Measurements from ENCODE around the gene ESAM. TPM values are rescaled to one million over a fixed set of nuclear protein-coding genes. Genes with fewer than 3 reads are reported as not detected.

The ESAM gene
- total RNA-seq, 1 donor from 2014 or later: 0.85 TPM

- Mint-ChIP-seq H3K36me3 (no peaks in the 10 kb centered on the region), H3K4me1 (peaks cover 14% of the 10 kb centered on the region), H3K27ac (no peak overlapping the region), H3K9me3 (no peaks in the 10 kb centered on the region), H3K27me3 (ENCODE audit: low read depth) (peaks cover 99% of the 10 kb centered on the region), H3K4me3 (peak overlapping the region; percentile 57)
- no peak for DNase-seq (ENCODE audit: low spot score in 2 of 2, unreplicated experiment in 2 of 2)
- TF ChIP-seq CTCF (IDR thresholded peaks at IDR 0.05; ENCODE audit: unreplicated experiment): no peak
Measured at GRCh38 chr11:124745270-124745834, 16.7 kb downstream of the ESAM start.

- no peak for DNase-seq (ENCODE audit: low spot score in 2 of 2, unreplicated experiment in 2 of 2)
- Mint-ChIP-seq H3K36me3 (no peaks in the 10 kb centered on the region), H3K27me3 (ENCODE audit: low read depth) (peaks cover 97% of the 10 kb centered on the region), H3K27ac (no peak overlapping the region), H3K4me3 (no peak overlapping the region), H3K4me1 (peaks cover 22% of the 10 kb centered on the region), H3K9me3 (no peaks in the 10 kb centered on the region)
- no peak for TF ChIP-seq CTCF (IDR thresholded peaks at IDR 0.05; ENCODE audit: unreplicated experiment)
Measured at GRCh38 chr11:124743050-124743449, 19.0 kb downstream of the ESAM start.

GRCh38 chr11:124742555-124742954 is 19.5 kb downstream of the ESAM start:
- peaks cover 22% of the 10 kb centered on the region for H3K4me1 Mint-ChIP-seq
- H3K36me3 Mint-ChIP-seq: no peaks in the 10 kb centered on the region
- no peak overlapping the region for H3K27ac Mint-ChIP-seq
- no peak for TF ChIP-seq CTCF (IDR thresholded peaks at IDR 0.05; ENCODE audit: unreplicated experiment)
- H3K27me3 Mint-ChIP-seq (ENCODE audit: low read depth): peaks cover 97% of the 10 kb centered on the region
- no peak for DNase-seq (ENCODE audit: low spot score in 2 of 2, unreplicated experiment in 2 of 2)
- no peak overlapping the region for H3K4me3 Mint-ChIP-seq
- no peaks in the 10 kb centered on the region for H3K9me3 Mint-ChIP-seq

GRCh38 chr11:124740277-124740882 is 21.7 kb downstream of the ESAM start:
- peaks cover 98% of the 10 kb centered on the region for H3K27me3 Mint-ChIP-seq (ENCODE audit: low read depth)

DNA sequence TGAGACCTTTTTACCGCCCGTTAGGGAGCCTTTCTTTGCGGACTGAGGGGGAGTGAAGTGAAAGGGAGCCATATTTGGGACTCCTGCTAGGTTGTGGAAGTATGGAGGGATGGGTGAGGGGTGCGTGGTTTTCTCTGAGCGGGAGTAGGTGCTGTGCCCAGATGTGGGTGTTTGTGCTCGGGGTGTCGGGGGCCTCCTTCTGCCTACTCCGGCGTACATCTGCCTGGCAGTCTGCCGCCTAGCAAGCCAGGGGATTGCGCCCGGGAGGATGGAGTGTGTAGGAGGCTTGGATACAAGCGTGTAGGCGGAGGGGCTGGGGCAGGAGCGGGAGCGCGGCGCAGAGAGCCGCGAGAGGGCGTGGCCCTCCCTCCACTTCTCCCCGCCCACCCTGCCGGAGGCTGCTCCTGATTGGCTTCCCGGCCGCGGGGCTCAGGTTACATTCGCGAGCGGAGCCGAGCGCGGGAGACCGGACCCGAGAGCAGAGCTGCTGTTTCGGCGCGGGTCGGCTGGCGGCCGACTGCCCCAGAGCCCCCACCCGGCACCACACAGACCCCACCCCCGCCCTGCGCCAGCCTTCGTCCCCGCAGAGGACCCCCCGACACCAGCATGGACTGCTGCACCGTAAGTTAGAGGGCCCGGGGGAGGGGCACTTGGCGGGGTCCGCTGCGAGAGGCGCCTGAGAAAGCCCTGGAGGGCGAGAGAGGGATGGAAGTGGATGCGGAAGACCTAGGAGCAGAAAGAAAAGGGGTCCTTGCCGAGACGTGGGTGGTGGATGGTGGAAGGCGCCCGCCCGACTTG is 22.4 kb downstream of the ESAM start, which contains the start of gene NRGN:
NRGN (plus strand) TSS at position 464 of the 798 bp plus-strand sequence; CDS start at position 607, 143 bp downstream.
- peak; percentile 92 to 96 for DNase-seq (ENCODE audit: low spot score in 2 of 2, unreplicated experiment in 2 of 2)
- Mint-ChIP-seq H3K27ac (no peak within 1 kb of the TSS), H3K27me3 (ENCODE audit: low read depth) (peaks cover 98% of the 10 kb centered on the region), H3K9me3 (no peaks in the 10 kb centered on the region), H3K4me1 (peaks cover 8% of the 10 kb centered on the region), H3K4me3 (peak within 1 kb of the TSS; percentile 67), H3K36me3 (no peaks in the 10 kb centered on the region)
- TF ChIP-seq CTCF (IDR thresholded peaks at IDR 0.05; ENCODE audit: unreplicated experiment): no peak

More at GRCh38 chr11:124740277-124740882, 21.7 kb downstream of the ESAM start:
- DNase-seq (ENCODE audit: low spot score in 2 of 2, unreplicated experiment in 2 of 2): no peak
- peak; percentile 63 for TF ChIP-seq CTCF (IDR thresholded peaks at IDR 0.05; ENCODE audit: unreplicated experiment)
- Mint-ChIP-seq H3K4me3 (peak overlapping the region; percentile 67), H3K9me3 (no peaks in the 10 kb centered on the region), H3K36me3 (no peaks in the 10 kb centered on the region), H3K27ac (no peak overlapping the region), H3K4me1 (peaks cover 12% of the 10 kb centered on the region)

All from mesothelial cell of epicardium (in vitro differentiated cells).